A549 (cell line): Measurements from ENCODE around the gene PGK1.

Experiments
- CTCF ChIP-seq: fragments of >200 bp; sonication (Bioruptor Twin); formaldehyde crosslinking; IDR thresholded peaks from 3 replicates; pipeline ENCODE4 v1.5.1; 2016
- HDAC2 ChIP-seq: fragments of 200-600 bp; sonication (generic); IDR thresholded peaks from 2 replicates; pipeline ENCODE4 v1.6.1; 2016
- JUNB ChIP-seq: fragments of >200 bp; sonication (Bioruptor Twin); formaldehyde crosslinking; IDR thresholded peaks from 2 replicates; pipeline ENCODE4 v1.6.1; 2016
- KDM1A ChIP-seq: fragments of 200-600 bp; sonication (generic); IDR thresholded peaks from 2 replicates; pipeline ENCODE4 v1.6.1; 2016; ENCODE audit warnings: low read depth, mild to moderate bottlenecking
- MYC ChIP-seq: IDR thresholded peaks from 2 replicates; pipeline ENCODE4 v1.6.1; 2012; ENCODE audit warnings: mild to moderate bottlenecking, inconsistent platforms, low read length, improper control_type of control experiment, borderline replicate concordance
- POLR2A ChIP-seq: IDR thresholded peaks from 2 replicates; pipeline ENCODE4 v1.6.1; 2012; ENCODE audit warnings: mild to moderate bottlenecking, low read length
- TF ChIP-seq, protein P1 (sequence below): fragments of 200-600 bp; sonication (generic); IDR thresholded peaks from 2 replicates; pipeline ENCODE4 v1.6.1; 2016; ENCODE audit warnings: antibody characterized with exemption, mild to moderate bottlenecking, moderate library complexity

- TF ChIP-seq, protein P1, sequence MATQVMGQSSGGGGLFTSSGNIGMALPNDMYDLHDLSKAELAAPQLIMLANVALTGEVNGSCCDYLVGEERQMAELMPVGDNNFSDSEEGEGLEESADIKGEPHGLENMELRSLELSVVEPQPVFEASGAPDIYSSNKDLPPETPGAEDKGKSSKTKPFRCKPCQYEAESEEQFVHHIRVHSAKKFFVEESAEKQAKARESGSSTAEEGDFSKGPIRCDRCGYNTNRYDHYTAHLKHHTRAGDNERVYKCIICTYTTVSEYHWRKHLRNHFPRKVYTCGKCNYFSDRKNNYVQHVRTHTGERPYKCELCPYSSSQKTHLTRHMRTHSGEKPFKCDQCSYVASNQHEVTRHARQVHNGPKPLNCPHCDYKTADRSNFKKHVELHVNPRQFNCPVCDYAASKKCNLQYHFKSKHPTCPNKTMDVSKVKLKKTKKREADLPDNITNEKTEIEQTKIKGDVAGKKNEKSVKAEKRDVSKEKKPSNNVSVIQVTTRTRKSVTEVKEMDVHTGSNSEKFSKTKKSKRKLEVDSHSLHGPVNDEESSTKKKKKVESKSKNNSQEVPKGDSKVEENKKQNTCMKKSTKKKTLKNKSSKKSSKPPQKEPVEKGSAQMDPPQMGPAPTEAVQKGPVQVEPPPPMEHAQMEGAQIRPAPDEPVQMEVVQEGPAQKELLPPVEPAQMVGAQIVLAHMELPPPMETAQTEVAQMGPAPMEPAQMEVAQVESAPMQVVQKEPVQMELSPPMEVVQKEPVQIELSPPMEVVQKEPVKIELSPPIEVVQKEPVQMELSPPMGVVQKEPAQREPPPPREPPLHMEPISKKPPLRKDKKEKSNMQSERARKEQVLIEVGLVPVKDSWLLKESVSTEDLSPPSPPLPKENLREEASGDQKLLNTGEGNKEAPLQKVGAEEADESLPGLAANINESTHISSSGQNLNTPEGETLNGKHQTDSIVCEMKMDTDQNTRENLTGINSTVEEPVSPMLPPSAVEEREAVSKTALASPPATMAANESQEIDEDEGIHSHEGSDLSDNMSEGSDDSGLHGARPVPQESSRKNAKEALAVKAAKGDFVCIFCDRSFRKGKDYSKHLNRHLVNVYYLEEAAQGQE, result no peak
- TF ChIP-seq CTCF, result no peak
- no peak for TF ChIP-seq JUNB
- no peak for TF ChIP-seq HDAC2
- no peak for TF ChIP-seq POLR2A
- TF ChIP-seq KDM1A, result no peak
- TF ChIP-seq MYC, result no peak
Measured at GRCh38 chrX:78106651-78106986, 2.6 kb downstream of the PGK1 start.
